HG02981 (cell line): ENCODE results near the gene CD93.

Experiments
- ATAC-seq: cut with Tn5 transposase; IDR thresholded peaks from one replicate; pipeline ENCODE4 v1.9.1; 2021; ENCODE audit warnings: mild to moderate bottlenecking, moderate library complexity; ENCODE audit not compliant: unreplicated experiment

CD93 gene

DNA sequence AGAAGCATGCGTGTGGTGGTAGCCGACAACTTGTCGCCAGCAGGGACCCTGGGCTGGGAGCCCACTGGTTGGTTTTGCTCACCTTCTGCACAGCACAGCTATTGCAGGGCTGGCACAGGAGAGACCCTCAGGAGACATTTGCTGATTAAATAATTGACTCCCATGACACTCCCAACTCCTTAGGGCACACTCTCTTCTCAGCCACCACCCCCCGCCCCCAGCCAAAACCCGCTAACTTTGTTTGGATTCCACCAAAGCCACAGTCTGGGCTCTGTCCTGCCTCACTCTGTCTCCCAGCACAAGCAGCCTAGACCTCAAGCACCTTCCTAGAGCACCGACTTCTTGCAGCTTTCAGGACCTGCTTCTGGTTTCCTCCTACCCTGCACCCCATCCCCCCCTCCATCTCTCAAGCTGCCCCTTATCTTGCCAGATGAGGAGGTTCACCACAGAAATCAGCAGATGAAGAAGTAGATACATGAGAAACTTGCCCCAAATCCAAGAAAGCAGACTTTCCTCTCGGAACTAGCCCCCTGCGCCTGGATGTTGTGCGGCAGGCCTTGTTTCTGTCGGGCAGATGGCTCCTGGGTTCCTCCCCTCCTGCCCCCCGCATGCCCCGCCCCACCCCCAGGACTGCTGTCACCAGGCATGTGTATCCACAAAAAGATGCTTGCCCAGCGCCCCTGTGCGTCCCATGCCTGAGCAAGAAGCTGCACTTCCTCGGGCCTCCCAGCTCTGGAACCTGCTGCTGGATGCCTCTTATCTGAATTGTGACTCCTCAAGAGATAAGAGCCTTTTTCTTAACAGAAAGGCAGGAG lies 35.0 kb upstream of the CD93 start:
- no peak for ATAC-seq

- ATAC-seq, result no peak
Measured at GRCh38 chr20:23120261-23120660, 34.1 kb upstream of the CD93 start.

DNA sequence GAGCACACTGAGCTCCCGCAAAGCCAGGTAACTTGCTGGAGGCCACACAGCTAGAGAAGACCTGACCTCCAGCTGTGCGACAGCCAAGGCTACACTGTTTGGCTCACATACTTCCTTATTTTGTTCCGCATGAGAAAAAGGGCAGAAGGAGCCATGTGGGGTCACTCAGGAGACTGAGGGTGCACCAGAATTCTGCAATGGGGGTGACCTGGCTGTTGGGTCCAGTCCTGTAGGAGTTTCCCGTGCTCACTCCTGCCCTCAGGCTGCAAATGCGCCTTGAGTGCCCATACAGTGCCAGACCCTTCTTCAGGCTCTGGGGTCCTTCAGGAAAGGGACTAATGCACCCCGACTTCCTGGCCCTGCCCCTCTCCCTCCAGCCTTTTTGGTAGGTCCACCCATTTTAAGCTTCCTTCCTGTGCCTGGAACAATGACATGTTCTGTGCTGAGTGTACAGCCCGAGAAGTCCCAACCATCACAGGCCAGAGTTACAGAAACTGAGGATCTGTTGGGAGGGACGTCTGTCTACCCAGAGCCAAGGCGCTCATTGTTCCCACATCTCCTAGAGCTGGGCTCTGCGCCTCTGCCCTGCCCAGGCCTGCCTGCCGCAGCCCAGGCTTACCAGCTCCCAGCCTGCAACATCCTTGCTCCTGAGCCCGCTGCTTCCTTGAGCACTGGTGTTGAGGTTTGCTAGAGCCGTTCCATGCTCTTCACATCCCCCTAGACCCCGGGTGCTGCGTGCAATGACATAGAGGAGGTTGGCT lies 33.5 kb upstream of the CD93 start:
- no peak for ATAC-seq

DNA sequence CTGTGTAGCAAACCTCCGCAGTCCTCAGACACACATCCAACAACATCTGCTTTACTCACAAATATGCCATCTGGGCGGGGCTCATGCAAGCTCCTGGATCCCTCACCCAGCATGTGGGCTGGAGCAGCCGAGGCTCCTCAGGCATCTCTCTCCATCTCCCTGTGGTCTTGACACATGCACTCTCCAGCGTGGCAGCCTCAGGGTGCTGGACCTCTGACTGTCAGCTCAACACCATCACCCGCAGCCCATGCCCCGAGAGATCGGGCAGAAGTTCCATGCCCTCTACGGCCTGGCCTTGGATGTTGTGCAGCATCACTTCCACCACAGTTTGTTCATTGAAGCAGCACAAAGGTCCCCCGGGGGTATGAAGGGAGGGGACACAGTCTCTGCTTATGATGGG lies 32.6 kb upstream of the CD93 start:
- no peak for ATAC-seq

DNA sequence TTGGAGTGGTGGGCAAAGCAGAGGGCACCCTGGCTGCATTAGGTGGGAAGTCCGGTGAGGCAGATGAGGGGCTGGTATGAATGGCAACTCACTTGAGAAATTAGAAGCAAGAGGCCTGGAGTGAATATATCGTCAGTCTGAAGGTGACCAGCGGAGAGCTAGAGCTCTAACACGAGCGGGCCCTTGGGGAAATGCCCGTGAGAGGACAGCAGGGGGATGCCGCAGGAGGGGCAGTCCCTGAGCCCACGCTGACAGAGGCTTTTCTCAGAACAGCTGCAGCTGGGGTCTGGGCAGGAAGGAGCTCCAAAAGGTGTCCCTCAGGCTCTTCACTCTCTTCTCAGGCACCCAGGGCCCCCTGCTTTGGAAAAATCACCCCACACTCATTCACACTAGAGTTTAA lies 32.0 kb upstream of the CD93 start:
- ATAC-seq, result no peak

DNA sequence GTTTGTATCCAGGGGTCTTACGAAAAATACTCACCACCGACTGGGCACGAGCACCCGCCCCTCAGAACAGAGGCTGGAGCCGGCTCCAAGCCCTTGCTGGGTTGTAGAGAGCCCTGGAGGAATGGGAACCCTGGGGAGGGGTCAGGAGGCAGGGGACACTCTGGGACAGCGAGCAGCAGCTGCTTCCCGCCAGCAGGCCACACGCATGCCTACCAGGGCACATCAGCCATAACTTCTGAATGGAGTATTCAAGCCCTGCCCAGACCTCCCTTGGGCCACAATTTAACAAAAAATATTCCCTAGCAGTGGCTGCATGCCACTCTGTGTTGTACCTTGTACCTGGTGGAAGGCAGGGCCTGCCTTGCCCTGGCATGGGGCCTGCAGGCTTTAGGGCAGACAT lies 31.6 kb upstream of the CD93 start:
- ATAC-seq, result no peak

DNA sequence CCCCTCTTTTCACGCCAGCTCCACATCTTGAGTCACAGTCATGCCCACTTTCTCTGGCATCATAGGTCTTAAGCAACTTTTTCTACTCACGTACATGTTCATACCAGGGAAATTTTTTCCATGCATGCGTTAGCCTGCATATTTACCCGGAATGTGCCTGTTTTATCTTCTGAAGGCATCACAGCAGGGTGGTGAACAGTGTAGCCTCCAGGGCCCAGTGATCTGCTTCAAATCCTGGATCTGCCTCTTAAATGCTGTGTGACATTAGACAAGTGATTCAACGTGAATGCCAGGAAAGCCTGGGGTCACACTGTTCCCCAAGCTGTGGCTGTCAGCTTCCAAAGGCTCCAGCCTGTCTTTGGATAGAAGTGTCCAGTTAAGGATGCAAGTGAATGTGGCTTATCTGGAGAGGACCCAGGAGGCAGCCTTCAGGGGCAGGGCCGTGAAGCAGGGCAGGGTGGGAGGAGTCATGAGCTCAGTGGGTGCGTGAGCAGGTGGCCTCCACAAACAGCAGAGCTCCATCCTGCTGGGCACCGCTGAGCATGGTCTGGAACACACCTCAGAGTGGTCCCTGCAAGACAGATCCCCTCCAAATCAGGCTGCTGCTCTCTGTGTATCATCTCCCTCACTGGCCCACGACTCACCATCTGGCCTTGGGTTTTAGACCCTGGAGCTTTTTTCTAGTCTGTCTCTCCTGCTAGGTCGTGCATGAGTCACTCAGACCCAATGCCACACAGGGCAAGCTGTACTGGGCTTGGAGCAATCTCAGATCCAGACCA lies 30.4 kb upstream of the CD93 start:
- ATAC-seq, result no peak

- no peak for ATAC-seq
Measured at GRCh38 chr20:23115822-23116221, 29.7 kb upstream of the CD93 start.

GRCh38 chr20:23114448-23115082 lies 28.4 kb upstream of the CD93 start:
- no peak for ATAC-seq

GRCh38 chr20:23114018-23114417 lies 27.9 kb upstream of the CD93 start:
- no peak for ATAC-seq

DNA sequence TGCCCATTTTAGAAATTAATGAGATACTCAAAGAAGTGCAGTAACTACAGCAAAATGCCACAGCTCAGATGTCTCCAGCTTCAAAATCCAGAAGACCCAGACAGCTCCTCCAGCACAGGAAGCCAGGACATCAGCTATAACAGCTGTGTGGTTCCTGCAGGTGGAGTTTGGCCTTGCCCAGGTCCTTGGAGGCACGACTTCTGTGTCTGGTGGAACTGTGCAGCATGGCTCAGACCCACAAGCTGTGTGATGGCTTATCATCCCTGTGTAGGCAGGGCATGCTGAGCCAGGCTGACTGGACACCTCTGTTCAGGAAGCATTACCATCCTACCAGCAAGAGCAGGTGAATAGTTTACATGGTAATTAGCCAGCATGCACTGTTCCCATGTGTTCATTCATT lies 26.5 kb upstream of the CD93 start:
- no peak for ATAC-seq

GRCh38 chr20:23111944-23112342 lies 25.8 kb upstream of the CD93 start:
- ATAC-seq, result no peak

GRCh38 chr20:23111307-23111943 lies 25.3 kb upstream of the CD93 start:
- ATAC-seq, result no peak

GRCh38 chr20:23108871-23109270 lies 22.7 kb upstream of the CD93 start:
- no peak for ATAC-seq

- no peak for ATAC-seq
Measured at GRCh38 chr20:23107466-23107865, 21.3 kb upstream of the CD93 start.

DNA sequence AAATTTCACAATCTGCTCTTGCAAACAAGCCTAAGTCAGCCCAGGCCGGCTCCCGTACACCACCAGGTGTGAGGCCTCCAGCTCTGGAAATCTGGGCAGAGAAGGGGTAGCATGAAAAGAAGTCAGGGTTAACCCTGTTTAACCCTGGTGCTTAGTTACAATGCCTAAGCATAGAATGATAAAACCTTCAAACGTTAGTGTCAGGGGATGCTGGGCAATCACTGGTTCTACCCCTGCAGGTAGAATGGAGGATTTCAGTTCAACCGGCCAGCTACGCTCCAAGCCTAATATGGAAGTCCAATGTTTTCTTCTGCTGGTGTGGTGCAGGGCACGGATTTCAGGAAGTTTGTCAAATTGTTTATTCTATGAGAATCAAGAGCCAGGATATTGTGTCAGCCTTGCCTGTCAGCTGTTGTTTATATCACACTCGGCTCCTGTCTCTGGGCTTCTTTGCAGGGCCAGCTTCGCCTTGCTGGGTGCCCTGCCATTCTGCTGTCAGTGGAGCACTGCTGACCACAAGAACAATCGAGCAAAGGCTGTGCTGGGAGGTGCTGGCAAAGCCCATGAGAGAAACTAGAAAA lies 20.2 kb upstream of the CD93 start:
- ATAC-seq, result no peak

DNA sequence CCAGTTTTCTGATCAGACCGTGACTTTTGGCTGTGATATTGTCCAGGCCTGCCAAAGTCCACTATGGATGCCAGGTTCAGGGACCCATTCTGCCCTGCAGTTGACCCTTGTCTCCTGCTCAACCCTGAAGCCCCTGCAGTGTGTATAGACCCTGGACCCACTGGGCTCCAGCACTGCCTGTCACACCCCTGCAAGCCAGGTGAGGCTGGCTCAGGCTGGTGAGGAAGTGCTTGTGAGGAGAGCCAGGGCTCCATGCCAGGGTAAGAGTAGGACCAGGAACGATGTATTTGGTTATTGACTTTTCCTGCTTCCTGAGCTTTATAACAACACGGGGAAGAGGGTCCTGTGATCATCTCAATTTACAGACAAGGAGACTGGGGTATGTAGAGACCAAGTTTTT lies 19.1 kb upstream of the CD93 start:
- no peak for ATAC-seq

DNA sequence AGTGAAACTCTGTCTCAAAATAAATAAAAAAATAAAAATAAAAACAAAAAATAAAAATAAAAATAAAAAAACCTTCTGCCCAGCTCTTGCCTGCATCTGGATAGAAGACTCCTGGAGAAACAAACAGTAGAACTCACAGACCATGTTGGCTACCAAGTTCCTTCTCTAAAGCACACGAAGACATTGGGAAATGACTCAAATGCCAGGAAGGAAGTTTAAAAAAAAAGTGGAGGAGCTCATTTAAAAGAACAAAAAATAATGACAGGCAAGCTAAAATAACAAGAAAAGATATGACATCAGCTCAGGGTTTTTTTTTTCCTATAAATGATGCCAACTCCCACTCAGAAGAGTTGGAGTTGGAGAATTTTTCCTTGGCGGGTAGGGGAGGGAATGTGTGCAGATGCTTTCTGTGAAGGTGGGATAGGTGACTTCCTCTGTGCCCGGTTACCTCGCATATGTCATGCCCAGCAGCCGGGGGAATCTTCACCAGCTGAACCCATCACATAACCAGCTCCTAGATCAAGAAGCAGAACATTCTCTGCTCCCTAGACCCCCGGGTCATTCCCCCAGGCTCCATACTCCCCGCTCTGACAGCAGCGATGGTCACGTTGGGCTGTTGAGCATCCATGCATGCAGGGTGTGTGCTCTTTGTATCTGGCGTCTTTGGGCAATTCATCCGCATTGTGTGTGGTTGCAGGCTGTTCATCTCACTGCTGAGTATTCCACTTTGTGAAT lies 17.3 kb upstream of the CD93 start:
- ATAC-seq, result no peak

DNA sequence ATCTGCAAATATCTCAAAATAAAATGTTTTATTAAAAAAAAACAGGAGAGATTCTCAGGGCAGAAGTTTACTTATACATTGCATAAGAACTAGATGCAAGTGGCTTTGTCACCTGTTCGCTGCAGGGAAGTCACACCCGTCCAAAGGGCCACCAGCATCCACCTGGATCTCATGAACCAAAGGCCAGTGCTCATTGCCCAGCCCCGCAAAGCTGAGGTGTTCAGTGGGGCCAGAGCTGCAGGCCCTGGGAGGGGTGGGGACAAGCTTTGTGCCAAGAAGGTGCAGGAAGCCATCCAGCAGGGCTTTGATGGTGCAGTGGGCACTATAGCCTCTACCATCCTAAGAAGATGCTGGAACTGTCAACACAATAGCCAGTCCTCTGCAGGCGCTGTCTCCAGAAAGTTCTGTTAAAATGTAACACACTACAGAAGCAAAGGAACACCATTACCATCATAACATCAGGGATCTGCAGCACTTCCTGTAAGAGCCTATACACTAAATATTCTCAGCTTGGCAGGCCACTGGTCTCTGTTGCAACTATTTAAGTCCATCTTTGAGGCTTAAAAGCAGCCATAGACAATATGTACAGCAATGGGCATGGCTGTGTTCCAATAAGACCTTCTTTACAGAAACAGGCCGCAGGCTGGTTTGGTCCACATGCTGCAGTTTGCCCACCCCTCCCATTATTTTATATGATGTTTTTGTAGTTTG lies 15.7 kb upstream of the CD93 start:
- ATAC-seq, result no peak
